HG03378 (cell line): ENCODE data around the gene PHOSPHO1.

Experiments used
- ATAC-seq: cut with Tn5 transposase; IDR thresholded peaks from one replicate; pipeline ENCODE4 v1.9.1; 2021; ENCODE audit warnings: mild to moderate bottlenecking, moderate library complexity; ENCODE audit not compliant: unreplicated experiment

The PHOSPHO1 gene

DNA sequence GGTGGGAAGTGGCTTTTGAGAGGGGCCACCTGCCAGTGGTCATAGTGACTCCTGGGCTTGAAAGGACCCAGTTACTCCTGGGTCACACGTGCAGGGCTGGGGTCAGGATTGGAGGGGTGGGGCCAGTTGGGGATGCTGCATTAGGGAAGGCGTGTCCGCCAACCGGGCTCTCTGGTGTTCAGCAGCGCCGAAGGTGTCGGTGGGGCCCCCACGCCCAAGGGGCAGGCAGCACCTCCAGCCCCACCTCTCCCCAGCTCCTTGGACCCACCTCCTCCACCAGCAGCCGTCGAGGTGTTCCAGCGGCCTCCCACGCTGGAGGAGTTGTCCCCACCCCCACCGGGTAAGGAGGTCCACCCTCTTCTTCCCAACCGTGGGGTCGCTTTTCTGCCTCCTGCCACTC is 10.6 kb downstream of the PHOSPHO1 start:
- no peak for ATAC-seq

DNA sequence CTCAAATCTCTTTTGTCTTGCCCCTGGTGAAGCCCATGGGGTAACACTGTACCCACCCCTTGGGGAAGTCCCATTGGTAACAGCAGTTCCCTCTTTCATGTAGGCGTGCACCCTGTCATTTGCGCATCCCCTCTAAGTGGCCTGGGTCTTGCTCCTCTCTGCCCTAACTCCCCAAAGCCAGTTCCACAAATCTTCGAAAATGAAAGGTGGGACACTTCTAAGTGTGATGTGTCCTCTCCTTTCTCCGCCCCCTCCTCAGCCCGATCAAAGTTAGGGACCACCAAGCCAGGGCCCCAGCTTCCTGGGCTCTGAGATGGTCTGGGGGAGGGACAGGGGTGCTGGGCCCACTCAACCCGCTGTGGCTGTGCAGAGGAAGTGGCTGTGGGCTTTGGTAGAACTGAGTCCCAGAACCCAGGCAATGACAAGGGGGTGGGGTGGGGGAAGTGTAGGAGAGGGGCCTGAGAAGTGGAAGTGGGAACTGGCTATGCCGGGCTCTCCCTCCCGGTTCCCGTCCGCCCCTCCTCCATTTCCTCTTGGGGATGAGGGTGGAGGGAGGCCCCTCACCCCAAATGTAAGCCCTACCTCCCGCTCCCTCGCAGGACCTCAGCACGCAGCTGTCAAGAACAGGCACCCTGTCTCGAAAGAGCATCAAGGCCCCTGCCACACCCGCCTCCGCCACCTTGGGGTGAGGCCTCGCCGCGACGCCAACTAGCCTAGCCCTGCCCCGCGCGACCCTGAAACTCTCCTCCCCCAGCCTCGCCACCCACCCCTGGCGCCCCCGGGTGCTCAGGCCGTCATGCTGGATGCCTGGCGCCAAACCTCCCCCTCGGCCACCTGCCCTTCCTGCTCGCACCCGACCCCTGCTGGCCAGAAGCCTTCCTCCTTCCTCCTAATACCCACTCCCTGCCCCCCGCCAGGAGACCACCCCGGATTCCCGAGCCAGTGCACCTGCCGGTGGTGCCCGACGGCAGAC is 11.4 kb downstream of the PHOSPHO1 start:
- ATAC-seq: no peak

GRCh38 chr17:49217651-49218413 is 12.8 kb downstream of the PHOSPHO1 start:
- no peak for ATAC-seq

GRCh38 chr17:49216953-49217650 is 13.5 kb downstream of the PHOSPHO1 start:
- no peak for ATAC-seq

GRCh38 chr17:49216482-49216881 is 14.1 kb downstream of the PHOSPHO1 start:
- no peak for ATAC-seq

DNA sequence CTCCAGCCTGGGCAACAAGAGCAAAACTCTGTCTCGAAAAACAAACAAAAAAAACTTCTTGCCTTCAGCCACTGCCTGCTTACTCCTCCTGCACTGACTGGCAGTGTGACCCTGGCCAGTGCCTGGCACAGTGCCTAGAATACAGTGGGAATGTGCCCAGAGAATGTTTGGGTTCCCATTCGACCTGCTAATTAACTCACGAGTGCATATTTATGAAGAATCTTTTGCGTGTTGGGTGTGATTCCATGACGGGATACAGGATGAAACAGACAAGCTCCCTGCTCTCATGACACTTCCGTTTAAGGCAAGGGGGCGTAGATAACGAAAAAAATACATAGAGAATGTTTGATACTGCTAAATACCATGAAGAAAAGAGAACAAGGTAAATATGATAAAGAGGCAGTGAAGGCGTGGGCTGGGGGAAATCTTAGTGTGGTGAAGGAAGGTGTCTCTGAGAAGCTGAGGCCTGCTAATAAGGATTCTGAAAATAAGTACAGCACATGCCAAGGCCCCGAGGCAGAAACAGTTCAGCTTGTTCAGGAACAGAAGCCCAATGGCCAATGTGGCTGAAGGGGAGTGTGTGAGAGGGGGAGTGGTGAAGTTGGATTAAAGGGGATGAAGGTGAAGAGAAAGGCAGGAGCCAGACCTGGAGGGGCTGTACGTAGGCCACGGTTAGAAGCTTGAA is 15.8 kb downstream of the PHOSPHO1 start:
- ATAC-seq: no peak

DNA sequence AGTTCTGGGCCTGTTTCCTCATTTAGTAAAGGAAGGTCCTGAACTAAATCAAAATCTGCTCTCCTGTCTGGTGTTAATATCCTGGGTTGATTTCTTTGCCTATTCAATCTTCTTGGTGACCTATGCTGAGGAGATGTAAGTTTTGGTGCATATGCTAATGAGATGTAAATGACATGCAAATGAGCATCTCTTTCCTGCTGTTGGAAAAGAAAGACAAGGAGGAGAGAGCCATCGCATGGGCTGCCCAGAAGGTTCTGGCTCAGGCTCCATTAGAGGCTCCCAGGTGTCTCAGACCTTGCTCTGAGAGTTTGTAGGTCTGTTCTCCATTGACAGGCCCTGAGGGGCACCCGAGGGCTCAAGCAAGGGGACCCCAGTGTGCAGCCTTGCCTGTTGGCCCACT is 16.7 kb downstream of the PHOSPHO1 start:
- ATAC-seq: no peak

DNA sequence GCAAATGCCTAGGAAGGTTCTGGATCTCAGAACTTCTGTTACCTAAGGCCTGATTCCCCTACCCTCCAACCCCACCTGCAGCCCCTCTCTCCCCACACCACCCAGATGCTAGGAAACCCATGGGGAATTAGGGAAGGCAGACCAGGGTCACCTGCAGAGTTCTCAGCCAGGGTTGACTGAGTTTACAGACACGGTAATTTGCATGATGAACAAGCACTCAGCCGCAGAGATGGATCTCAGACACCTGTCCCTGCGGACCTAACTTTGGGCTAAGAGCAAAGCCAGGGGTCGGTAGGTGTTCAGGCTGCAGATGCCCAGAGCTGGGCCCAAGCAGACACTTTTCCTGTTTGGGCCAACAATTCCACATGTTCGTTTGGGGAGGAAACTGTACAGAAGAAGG is 17.2 kb downstream of the PHOSPHO1 start:
- no peak for ATAC-seq

DNA sequence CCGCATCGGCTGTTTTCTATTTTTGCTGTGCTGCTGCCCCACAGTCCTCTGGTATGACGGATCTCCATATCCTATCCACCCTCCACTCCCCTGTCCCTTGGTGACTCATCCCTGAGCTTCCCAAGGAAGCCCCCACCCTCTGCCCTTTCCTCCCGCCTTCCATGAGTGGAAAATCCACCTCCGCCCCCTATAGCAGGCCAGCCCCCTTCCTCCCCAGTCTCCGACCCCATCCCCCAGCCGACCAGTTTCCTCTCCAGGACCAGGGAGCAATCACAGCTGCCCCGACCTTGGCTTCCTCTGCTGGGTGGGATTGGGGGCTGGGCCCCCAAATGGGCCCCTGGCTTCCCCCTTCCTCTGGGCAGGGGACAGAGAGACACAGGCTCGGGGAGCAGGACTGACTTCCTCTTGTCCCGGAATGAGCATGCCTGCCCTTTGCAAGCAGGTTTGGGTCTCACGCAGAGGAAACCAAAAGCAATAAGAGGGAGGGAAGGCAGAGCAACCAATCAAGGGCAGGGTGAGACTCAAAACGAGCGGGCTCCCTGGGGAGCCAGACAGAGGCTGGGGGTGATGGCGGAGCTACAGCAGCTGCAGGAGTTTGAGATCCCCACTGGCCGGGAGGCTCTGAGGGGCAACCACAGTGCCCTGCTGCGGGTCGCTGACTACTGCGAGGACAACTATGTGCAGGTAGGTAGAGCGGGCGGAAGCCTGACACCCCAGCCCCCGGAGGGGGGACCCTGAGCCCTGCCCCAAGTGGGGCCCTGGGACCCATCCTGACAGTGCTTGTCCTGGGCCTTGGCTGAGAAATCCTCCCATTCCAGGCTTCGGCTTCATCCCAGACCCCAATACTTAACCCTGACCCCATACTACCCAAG is 20.2 kb downstream of the PHOSPHO1 start, which contains the start of the genes ABI3 and GNGT2:
Gene ABI3 (plus strand): TSS at position 550 of the 872 bp plus-strand sequence. CDS start 18 bp downstream, at position 568.
Gene GNGT2 (minus strand): TSS at position 417 of the 872 bp plus-strand sequence. CDS start 3,152 bp downstream, outside the sequence.
- ATAC-seq: peak; percentile 58

GRCh38 chr17:49209061-49209571 is 21.5 kb downstream of the PHOSPHO1 start:
- no peak for ATAC-seq

DNA sequence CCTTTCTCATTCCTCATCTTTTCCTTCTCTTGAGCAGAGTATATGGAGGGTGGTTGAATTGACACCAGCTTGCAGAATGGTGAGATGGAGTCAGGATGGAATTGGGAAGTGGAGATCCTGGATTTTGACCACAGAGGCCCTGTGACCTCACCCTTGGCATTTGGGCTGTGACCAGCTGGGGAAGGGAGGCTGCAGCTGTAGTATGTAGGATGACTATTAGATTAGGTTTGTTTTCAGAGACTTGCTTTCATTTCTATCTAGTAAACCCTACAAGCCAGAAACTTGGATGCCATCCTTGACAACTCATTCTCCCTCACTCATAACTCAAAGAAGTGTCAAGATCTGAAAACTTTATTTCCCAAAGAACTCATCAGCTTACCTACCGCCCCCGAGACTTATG is 26.1 kb downstream of the PHOSPHO1 start:
- ATAC-seq: no peak

- no peak for ATAC-seq
Observed at GRCh38 chr17:49203796-49204195, 26.8 kb downstream of the PHOSPHO1 start.

DNA sequence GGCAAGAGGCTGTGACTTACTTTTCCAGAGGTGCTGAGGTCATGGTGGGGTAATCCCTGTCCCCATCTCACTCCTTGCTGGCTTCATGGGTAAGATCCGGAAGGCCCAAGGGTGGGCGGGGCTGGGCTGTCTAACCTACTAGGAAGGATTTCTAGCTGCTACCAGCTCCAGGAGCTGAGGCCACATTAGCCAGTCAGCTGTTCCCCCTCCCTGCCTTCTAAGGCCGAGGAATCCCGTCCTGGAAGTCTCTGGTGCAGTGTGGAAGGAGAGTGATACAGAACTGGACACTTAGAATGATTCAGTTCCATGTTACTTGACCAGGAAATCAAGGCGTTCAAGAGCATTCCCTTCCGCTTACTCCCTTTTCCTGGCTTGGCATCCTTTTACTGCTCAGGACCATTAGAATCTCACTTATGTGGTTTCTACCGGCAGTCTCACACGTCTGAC is 29.1 kb downstream of the PHOSPHO1 start:
- no peak for ATAC-seq

DNA sequence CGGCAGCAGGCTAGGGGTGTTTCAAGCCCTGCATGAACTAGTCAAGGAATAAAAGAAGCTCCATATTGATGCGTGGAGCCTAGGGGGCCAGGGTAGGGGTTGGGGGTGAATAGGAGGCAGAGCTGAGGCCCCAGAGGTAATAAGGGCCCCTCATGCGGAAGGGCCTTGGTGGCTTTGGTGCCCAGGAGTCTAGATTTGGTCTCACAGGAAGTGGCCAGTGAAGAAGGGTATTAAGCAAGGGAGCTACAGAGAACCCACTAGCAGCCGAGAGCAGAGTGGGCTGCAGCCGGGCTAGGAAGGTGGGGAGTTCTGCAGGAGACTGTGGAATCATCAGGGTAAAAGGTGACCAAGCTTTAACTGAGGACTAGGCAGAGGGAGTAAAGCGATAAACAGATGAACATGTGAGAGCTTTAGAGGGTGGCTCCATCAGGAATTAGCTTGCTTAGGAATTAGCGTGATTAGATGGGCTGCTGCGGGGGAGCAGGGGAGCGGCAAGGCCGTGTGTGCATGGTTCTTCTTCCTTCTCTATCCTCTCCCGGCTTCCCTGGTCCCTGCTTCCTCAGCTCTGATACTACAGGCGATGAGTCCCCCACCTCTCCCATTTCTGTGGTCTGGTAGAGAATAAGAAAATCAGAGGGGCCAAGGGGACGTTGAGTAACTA is 30.0 kb downstream of the PHOSPHO1 start:
- ATAC-seq: no peak

GRCh38 chr17:49198211-49198610 is 32.4 kb downstream of the PHOSPHO1 start:
- ATAC-seq: no peak

DNA sequence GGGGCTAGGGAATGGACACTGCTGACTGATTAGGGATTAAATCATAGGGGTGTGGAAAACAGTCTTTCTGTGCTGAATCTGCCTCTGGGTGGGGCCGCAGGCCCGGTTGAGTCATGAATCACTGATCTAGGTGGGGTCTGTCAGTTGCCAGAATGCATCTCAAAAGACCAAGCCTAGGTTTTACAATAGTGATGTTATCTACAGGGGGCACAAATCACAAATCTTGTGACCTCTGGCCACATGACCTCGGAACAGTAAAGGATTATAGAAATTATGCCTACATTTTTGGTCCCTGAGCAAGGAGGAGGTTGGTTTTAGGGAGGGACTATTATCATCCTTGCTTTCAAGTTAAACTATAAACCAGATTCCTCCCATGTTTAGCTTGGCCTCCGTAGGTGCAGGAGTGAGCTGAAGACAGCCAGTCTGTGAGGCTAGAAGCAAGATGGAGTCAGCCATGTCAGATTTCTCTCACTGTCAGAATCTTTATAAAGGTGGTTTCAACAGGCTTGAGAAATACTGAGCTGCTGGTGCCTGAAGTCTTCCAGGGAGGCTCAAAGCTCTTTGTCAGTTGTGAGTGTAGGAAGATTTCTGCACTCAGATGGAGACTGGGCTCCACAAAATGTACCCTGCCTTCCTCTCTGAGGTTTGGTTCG is 33.1 kb downstream of the PHOSPHO1 start:
- no peak for ATAC-seq

DNA sequence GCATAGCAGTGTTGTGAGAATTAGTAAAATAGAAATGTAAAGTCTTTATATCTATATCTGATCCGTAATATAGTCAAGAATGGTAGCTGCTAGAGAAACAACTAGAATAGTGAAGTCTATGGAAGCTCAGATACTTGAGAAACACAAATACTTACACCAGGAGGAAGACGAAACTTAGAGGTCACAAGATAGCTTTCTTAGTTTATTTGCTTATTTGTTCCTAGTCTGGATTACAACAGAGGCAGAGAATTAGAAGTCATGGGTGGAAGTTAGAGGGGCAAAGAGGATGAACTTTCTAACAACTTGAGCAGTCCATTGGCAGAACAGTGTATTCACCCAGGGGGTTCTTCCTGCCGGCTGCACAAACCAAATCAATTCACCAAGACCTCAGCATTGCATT is 34.1 kb downstream of the PHOSPHO1 start:
- ATAC-seq: no peak

GRCh38 chr17:49195751-49196150 is 34.8 kb downstream of the PHOSPHO1 start:
- ATAC-seq: no peak
